ENCODE data around the gene CRIM1.
"Not testable (repeated sequence)": the region's sequence is repeated elsewhere in the genome, so short reads cannot be mapped to it uniquely, and the experiment has no call there.

The CRIM1 gene

GRCh38 chr2:36351736-36352349 is 3.7 kb upstream of the CRIM1 start:
- peak; percentile 51 for DNase-seq

GRCh38 chr2:36352701-36353100 is 2.9 kb upstream of the CRIM1 start:
- peak; percentile 68 for DNase-seq

- DNase-seq = no peak
These were observed 797 bp upstream of the CRIM1 start for GRCh38 chr2:36354811-36355150.

- no peak for DNase-seq
These were observed 316 bp downstream of the CRIM1 start for GRCh38 chr2:36355890-36356297.

GRCh38 chr2:36356298-36356989 is 866 bp downstream of the CRIM1 start:
- no peak for DNase-seq

GRCh38 chr2:36356990-36357846 is 1.6 kb downstream of the CRIM1 start:
- peak; percentile 66 for DNase-seq

GRCh38 chr2:36357847-36358659 is 2.5 kb downstream of the CRIM1 start:
- DNase-seq = peak; percentile 79

- DNase-seq = no peak
These were observed 3.5 kb downstream of the CRIM1 start for GRCh38 chr2:36359067-36359466.

- DNase-seq = no peak
These were observed 4.5 kb downstream of the CRIM1 start for GRCh38 chr2:36360063-36360462.

- DNase-seq = no peak
These were observed 5.3 kb downstream of the CRIM1 start for GRCh38 chr2:36360834-36361233.

GRCh38 chr2:36361396-36361795 is 5.8 kb downstream of the CRIM1 start:
- DNase-seq = peak; percentile 76

GRCh38 chr2:36362291-36362690 is 6.7 kb downstream of the CRIM1 start:
- peak; percentile 76 for DNase-seq

- not testable (repeated sequence) for DNase-seq
These were observed 7.5 kb downstream of the CRIM1 start for GRCh38 chr2:36363085-36363484.

- no peak for DNase-seq
These were observed 11.0 kb downstream of the CRIM1 start for GRCh38 chr2:36366491-36367120.

- no peak for DNase-seq
These were observed 11.9 kb downstream of the CRIM1 start for GRCh38 chr2:36367486-36367885.

- DNase-seq = no peak
These were observed 12.3 kb downstream of the CRIM1 start for GRCh38 chr2:36367895-36368353.

- no peak for DNase-seq
These were observed 12.9 kb downstream of the CRIM1 start for GRCh38 chr2:36368438-36368837.

- DNase-seq = no peak
These were observed 13.6 kb downstream of the CRIM1 start for GRCh38 chr2:36369163-36369562.

GRCh38 chr2:36369716-36370115 is 14.1 kb downstream of the CRIM1 start:
- no peak for DNase-seq

- DNase-seq = no peak
These were observed 14.7 kb downstream of the CRIM1 start for GRCh38 chr2:36370281-36370680.

- DNase-seq = peak; percentile 54
These were observed 15.7 kb downstream of the CRIM1 start for GRCh38 chr2:36371070-36371874.
